Mesodermal cell (in vitro differentiated cells): Measurements from ENCODE around the gene TOMM20.

Source experiments
- H3K27ac ChIP-seq: 2 replicates; pipeline ENCODE4 v1.7.0; 2013; ENCODE audit warnings: mild to moderate bottlenecking, low read depth, low read length, moderate library complexity; ENCODE audit not compliant: severe bottlenecking
- H3K36me3 ChIP-seq: 2 replicates; pipeline ENCODE4 v1.7.1; 2013; ENCODE audit warnings: mild to moderate bottlenecking, low read length, moderate library complexity; ENCODE audit not compliant: control insufficient read depth, insufficient read depth
- H3K4me1 ChIP-seq: one replicate; pipeline ENCODE4 v1.7.1; 2013; ENCODE audit warnings: mild to moderate bottlenecking, low read length; ENCODE audit not compliant: insufficient read depth, control insufficient read depth, poor library complexity, severe bottlenecking
- H3K4me3 ChIP-seq: 2 replicates; pipeline ENCODE4 v1.7.0; 2013; ENCODE audit warnings: low read length, control low read depth, mild to moderate bottlenecking; ENCODE audit not compliant: insufficient read depth, poor library complexity, severe bottlenecking; ENCODE audit errors: extremely low read depth
- H3K9me3 ChIP-seq: 2 replicates; pipeline ENCODE4 v1.7.1; 2013; ENCODE audit warnings: mild to moderate bottlenecking, low read length, moderate library complexity; ENCODE audit not compliant: control insufficient read depth
- WGBS, 2 experiments: methylation state at CpG; one replicate each; pipeline ENCODE4 v1.1.5; 2013; ENCODE audit warnings: missing lambda C conversion rate in 2 of 2; ENCODE audit not compliant: insufficient coverage in 2 of 2; 5-methylcytosine and 5-hydroxymethylcytosine counted together

Gene TOMM20

GRCh38 chr1:235134171-235134570 is 5.5 kb upstream of the TOMM20 start:
- no peaks in the 10 kb centered on the region for H3K9me3 ChIP-seq
- H3K36me3 ChIP-seq, result peaks cover 73% of the 10 kb centered on the region
- peaks cover 4% of the 10 kb centered on the region for H3K4me1 ChIP-seq
- H3K4me3 ChIP-seq, result no peak overlapping the region
- 86 to 96% methylated on average over 7 to 10 of the region's 12 CpGs for WGBS, 2 experiments
- H3K27ac ChIP-seq, result no peak overlapping the region

- H3K27ac ChIP-seq, result no peak overlapping the region
- 83 to 100% methylated on average over 1 to 2 of the region's 3 CpGs for WGBS, 2 experiments
- H3K4me3 ChIP-seq, result no peak overlapping the region
- peaks cover 4% of the 10 kb centered on the region for H3K4me1 ChIP-seq
- H3K9me3 ChIP-seq, result no peaks in the 10 kb centered on the region
- peaks cover 62% of the 10 kb centered on the region for H3K36me3 ChIP-seq
Measured at GRCh38 chr1:235133086-235133485, 4.4 kb upstream of the TOMM20 start.

- peaks cover 56% of the 10 kb centered on the region for H3K36me3 ChIP-seq
- 81 to 100% methylated on average over 2 to 4 of the region's 6 CpGs for WGBS, 2 experiments
- H3K9me3 ChIP-seq, result no peaks in the 10 kb centered on the region
- peaks cover 4% of the 10 kb centered on the region for H3K4me1 ChIP-seq
- H3K27ac ChIP-seq, result no peak overlapping the region
- no peak overlapping the region for H3K4me3 ChIP-seq
Measured at GRCh38 chr1:235131961-235132360, 3.3 kb upstream of the TOMM20 start.

GRCh38 chr1:235130766-235131270 is 2.2 kb upstream of the TOMM20 start:
- Histone ChIP-seq H3K27ac (no peak overlapping the region), H3K4me3 (no peak overlapping the region), H3K4me1 (peaks cover 4% of the 10 kb centered on the region), H3K9me3 (no peaks in the 10 kb centered on the region), H3K36me3 (peaks cover 57% of the 10 kb centered on the region)
- 97 to 98% methylated on average over 6 of the region's 7 CpGs for WGBS, 2 experiments

- Histone ChIP-seq H3K27ac (no peak overlapping the region), H3K9me3 (no peaks in the 10 kb centered on the region), H3K4me1 (peaks cover 4% of the 10 kb centered on the region), H3K4me3 (no peak overlapping the region), H3K36me3 (peaks cover 57% of the 10 kb centered on the region)
- 78 to 95% methylated on average over 1 to 4 of the region's 4 CpGs for WGBS, 2 experiments
Measured at GRCh38 chr1:235129774-235130570, 1.3 kb upstream of the TOMM20 start.

GRCh38 chr1:235127732-235128455 is 743 bp downstream of the TOMM20 start:
- 2% methylated on average over 22 to 26 of the region's 35 CpGs for WGBS, 2 experiments
- peaks cover 59% of the 10 kb centered on the region for H3K36me3 ChIP-seq

GRCh38 chr1:235127203-235127602 is 1.4 kb downstream of the TOMM20 start:
- Histone ChIP-seq H3K9me3 (no peaks in the 10 kb centered on the region), H3K36me3 (peaks cover 55% of the 10 kb centered on the region), H3K4me3 (peak overlapping the region; percentile 87), H3K4me1 (peaks cover 4% of the 10 kb centered on the region), H3K27ac (no peak overlapping the region)
- WGBS, 2 experiments, result 22 to 43% methylated on average over 3 to 4 of the region's 4 CpGs

More at GRCh38 chr1:235127732-235128455, 743 bp downstream of the TOMM20 start:
- Histone ChIP-seq H3K4me1 (peaks cover 4% of the 10 kb centered on the region), H3K27ac (peak overlapping the region; percentile 98), H3K4me3 (peak overlapping the region; percentile 87), H3K9me3 (no peaks in the 10 kb centered on the region)

- Histone ChIP-seq H3K4me1 (no peaks in the 10 kb centered on the region), H3K36me3 (peaks cover 64% of the 10 kb centered on the region), H3K27ac (no peak overlapping the region), H3K9me3 (no peaks in the 10 kb centered on the region), H3K4me3 (no peak overlapping the region)
- no CpG with 5 or more reads among the region's 1 CpG for WGBS, 2 experiments
Measured at GRCh38 chr1:235124665-235125064, 4.0 kb downstream of the TOMM20 start.

GRCh38 chr1:235124111-235124510 is 4.5 kb downstream of the TOMM20 start:
- H3K4me1 ChIP-seq, result no peaks in the 10 kb centered on the region
- no peaks in the 10 kb centered on the region for H3K9me3 ChIP-seq
- WGBS, 2 experiments, result 92 to 100% methylated on average over 4 to 7 of the region's 9 CpGs
- H3K36me3 ChIP-seq, result peaks cover 70% of the 10 kb centered on the region
- no peak overlapping the region for H3K27ac ChIP-seq
- no peak overlapping the region for H3K4me3 ChIP-seq

GRCh38 chr1:235122348-235122747 is 6.3 kb downstream of the TOMM20 start:
- Histone ChIP-seq H3K4me3 (no peak overlapping the region), H3K27ac (no peak overlapping the region), H3K36me3 (peaks cover 86% of the 10 kb centered on the region), H3K4me1 (no peaks in the 10 kb centered on the region), H3K9me3 (no peaks in the 10 kb centered on the region)
- WGBS, 2 experiments, result 88 to 100% methylated on average over 1 of the region's 1 CpG
